K562 (cell line): ENCODE measurements around the gene ZNF814. TPM values are rescaled to one million over a fixed set of nuclear protein-coding genes. Genes with fewer than 3 reads are reported as not detected.

Source experiments
- C11orf30 ChIP-seq: fragments of 450-650 bp; IDR thresholded peaks from 2 replicates; pipeline ENCODE4 v1.6.1; 2016; ENCODE audit warnings: low read depth, mild to moderate bottlenecking
- E2F6 ChIP-seq, 2 experiments: IDR thresholded peaks; 2 replicates each; pipeline ENCODE4 v1.6.1; 2011; ENCODE audit warnings: borderline replicate concordance in 1 of 2, control low read depth in 1 of 2, low read depth in 1 of 2, low read length in 1 of 2, mild to moderate bottlenecking in 1 of 2, mixed read lengths in 1 of 2, moderate library complexity in 1 of 2; ENCODE audit not compliant: insufficient read depth in 1 of 2, insufficient read length in 1 of 2, poor library complexity in 1 of 2, severe bottlenecking in 1 of 2; ENCODE audit errors: extremely low read depth in 1 of 2
- ESRRA ChIP-seq: fragments of 450-650 bp; IDR thresholded peaks from 2 replicates; pipeline ENCODE4 v1.6.1; 2014; ENCODE audit warnings: low read depth, mild to moderate bottlenecking, moderate library complexity, borderline replicate concordance
- ETS2 ChIP-seq: IDR thresholded peaks from 2 replicates; pipeline ENCODE4 v1.6.1; 2016; ENCODE audit warnings: borderline replicate concordance, missing genetic modification characterization, mild to moderate bottlenecking, moderate library complexity, missing compliant biosample characterization; ENCODE audit not compliant: poor library complexity, severe bottlenecking
- FOS ChIP-seq: IDR thresholded peaks from 3 replicates; pipeline ENCODE4 v1.6.1; 2011; ENCODE audit not compliant: insufficient read length; ENCODE audit errors: extremely low read depth
- FOXK1 ChIP-seq: sonication (generic); formaldehyde crosslinking; IDR thresholded peaks from 2 replicates; pipeline ENCODE4 v1.8.0; 2022; ENCODE audit warnings: missing genetic modification reagents, mild to moderate bottlenecking, borderline replicate concordance
- HNRNPH1 ChIP-seq: fragments of 200-400 bp; formaldehyde crosslinking; optimal IDR thresholded peaks from 2 replicates; pipeline ENCODE3; 2017; ENCODE audit warnings: low read depth, mild to moderate bottlenecking, low read length, moderate library complexity
- HOMEZ ChIP-seq: fragments of 250-450 bp; sonication (Bioruptor Pico); IDR thresholded peaks from 2 replicates; pipeline ENCODE4 v1.4.0; 2020; ENCODE audit warnings: mild to moderate bottlenecking, moderate library complexity
- MEIS2 ChIP-seq: fragments of 450-650 bp; IDR thresholded peaks from 2 replicates; pipeline ENCODE4 v1.6.1; 2014; ENCODE audit warnings: mild to moderate bottlenecking; ENCODE audit not compliant: partially characterized antibody
- POLR2AphosphoS2 ChIP-seq: IDR thresholded peaks from 2 replicates; pipeline ENCODE4 v1.6.1; 2012; ENCODE audit warnings: low read length, improper control_type of control experiment
- POLR2G ChIP-seq: fragments of 200-400 bp; formaldehyde crosslinking; IDR thresholded peaks from 2 replicates; pipeline ENCODE4 v1.6.1; 2017; ENCODE audit warnings: low read depth, mild to moderate bottlenecking, antibody characterized with exemption, low read length, moderate library complexity
- PTTG1 ChIP-seq: fragments of 450-650 bp; IDR thresholded peaks from 2 replicates; pipeline ENCODE4 v1.6.1; 2016; ENCODE audit warnings: low read depth, mild to moderate bottlenecking, missing genetic modification characterization, missing compliant biosample characterization
- SIN3A ChIP-seq, 2 experiments: fragments of 150-350 bp in 1 of 2; IDR thresholded peaks; 2 replicates each; pipeline ENCODE4 v1.6.1; 2011 to 2016; ENCODE audit warnings: borderline replicate concordance in 2 of 2, low read depth in 2 of 2, low read length in 2 of 2, mild to moderate bottlenecking in 2 of 2, moderate library complexity in 2 of 2; ENCODE audit not compliant: control insufficient read depth in 1 of 2
- TCF7 ChIP-seq: sonication (generic); IDR thresholded peaks from 2 replicates; pipeline ENCODE4 v1.6.1; 2016; ENCODE audit warnings: antibody characterized with exemption, borderline replicate concordance
- ZBTB11 ChIP-seq, 3 experiments: fragments of 200-800 bp in 1 of 3; fragments of 250-450 bp in 1 of 3; fragments of 450-650 bp in 1 of 3; sonication (Bioruptor Pico) in 1 of 3; sonication (Bioruptor generic) in 1 of 3; formaldehyde crosslinking in 1 of 3; IDR thresholded peaks; 2 replicates each; pipeline versions ENCODE4 v1.6.1 to v1.8.0; 2016 to 2022; ENCODE audit warnings: mild to moderate bottlenecking in 2 of 3, missing genetic modification characterization in 2 of 3, missing compliant biosample characterization in 1 of 3, moderate library complexity in 1 of 3
- ZBTB33 ChIP-seq: sonication (generic); formaldehyde crosslinking; IDR thresholded peaks from 2 replicates; pipeline ENCODE4 v1.8.1; 2023; ENCODE audit warnings: mild to moderate bottlenecking, missing genetic modification reagents
- ZC3H11A ChIP-seq: IDR thresholded peaks from 2 replicates; pipeline ENCODE4 v1.6.1; 2012; ENCODE audit warnings: low read depth, low read length, improper control_type of control experiment
- polyA plus RNA-seq, 8 experiments: library from polyadenylated mRNA; depleted of rRNA in 4 of 8; stranded (reverse) in 5 of 8; unstranded in 3 of 8; fragments of >200 nt; fragmentation: Nextera tagmentation in 2 of 8; fragmentation: Illumina TruSeq in 1 of 8; extraction: Ambion mirVana in 2 of 8; extraction: Trizol in 1 of 8; gene quantifications; 2 replicates each; pipeline versions ENCODE4 v1.2.1 to v1.2.3, GENCODE V29; 2011 to 2014; ENCODE audit warnings: inconsistent platforms in 1 of 8, missing spikeins in 1 of 8
- total RNA-seq, 7 experiments: library from RNA; depleted of rRNA in 6 of 7; stranded (reverse); fragments of >200 nt in 6 of 7; fragmentation: Illumina TruSeq in 2 of 7; extraction: Trizol in 2 of 7; gene quantifications; 2 replicates each; pipeline versions ENCODE4 v1.2.1 to v1.2.3, GENCODE V29; 2011 to 2021; ENCODE audit warnings: low replicate concordance in 1 of 7

ZNF814 gene
- total and polyA plus RNA-seq, 9 of the 15 experiments (the other 6 are each of a cell fraction or from before 2014, with no cell fraction given): 0.42 to 3.5 (median 1.9) TPM

- TF ChIP-seq ETS2 (tag) (no peak), PTTG1 (no peak), POLR2AphosphoS2 (peak; percentile 71; the same call in 1 of the 2 replicates), MEIS2 (peak; percentile 36), POLR2G (peak; percentile 83), TCF7 (no peak), C11orf30 (peak; percentile 38; the same call in 1 of the 2 replicates), FOXK1 (CRISPR knock-in tag) (no peak), ZBTB11 (CRISPR knock-in tag; IDR thresholded peaks at IDR 0.05) (no peak; a peak in 1 of 6 replicates), ESRRA (peak; percentile 52), HOMEZ (CRISPR knock-in tag) (no peak), ZBTB33 (CRISPR knock-in tag) (0 out of 2 replicates have a peak, but pooled peaks have one; percentile 13), E2F6 (IDR thresholded peaks at IDR 0.05; ENCODE audit: borderline replicate concordance in 1 of 2, extremely low read depth in 1 of 2, insufficient read depth in 1 of 2, insufficient read length in 1 of 2, low read depth in 1 of 2, low read length in 1 of 2, poor library complexity in 1 of 2, severe bottlenecking in 1 of 2) (peak in 1 of 2 experiments; percentile 20), HNRNPH1 (no peak), SIN3A (IDR thresholded peaks at IDR 0.05; ENCODE audit: borderline replicate concordance in 2 of 2, control insufficient read depth in 1 of 2, low read depth in 2 of 2, low read length in 2 of 2) (peak in 1 of 2 experiments; percentile 55; a peak in 1 of 4 replicates), ZC3H11A (no peak), FOS (peak; percentile 71)
These were observed 74.2 kb downstream of the ZNF814 start, which contains the start of gene ZNF552 (continued) for GRCh38 chr19:57814505-57815246.
